Thyroid gland (tissue), 4 donors: ENCODE results near the gene NEK2.

Source experiments
- POLR2A ChIP-seq, 2 donors: fragments of 450-650 bp; IDR thresholded peaks; one replicate each; pipeline ENCODE4 v1.6.1; 2017; ENCODE audit warnings: antibody characterized with exemption in 2 of 2, mild to moderate bottlenecking in 2 of 2, moderate library complexity in 1 of 2
- TF ChIP-seq, protein P1 (sequence below), 6 experiments: fragments of 200-600 bp in 3 of 6; fragments of 450-650 bp in 3 of 6; sonication (generic) in 3 of 6; IDR thresholded peaks; one replicate each; pipeline ENCODE4 v1.5.1; 2016 to 2019; ENCODE audit warnings: antibody characterized with exemption in 6 of 6, mild to moderate bottlenecking in 2 of 6, inconsistent platforms in 1 of 6, moderate library complexity in 1 of 6

- TF ChIP-seq, protein P1, sequence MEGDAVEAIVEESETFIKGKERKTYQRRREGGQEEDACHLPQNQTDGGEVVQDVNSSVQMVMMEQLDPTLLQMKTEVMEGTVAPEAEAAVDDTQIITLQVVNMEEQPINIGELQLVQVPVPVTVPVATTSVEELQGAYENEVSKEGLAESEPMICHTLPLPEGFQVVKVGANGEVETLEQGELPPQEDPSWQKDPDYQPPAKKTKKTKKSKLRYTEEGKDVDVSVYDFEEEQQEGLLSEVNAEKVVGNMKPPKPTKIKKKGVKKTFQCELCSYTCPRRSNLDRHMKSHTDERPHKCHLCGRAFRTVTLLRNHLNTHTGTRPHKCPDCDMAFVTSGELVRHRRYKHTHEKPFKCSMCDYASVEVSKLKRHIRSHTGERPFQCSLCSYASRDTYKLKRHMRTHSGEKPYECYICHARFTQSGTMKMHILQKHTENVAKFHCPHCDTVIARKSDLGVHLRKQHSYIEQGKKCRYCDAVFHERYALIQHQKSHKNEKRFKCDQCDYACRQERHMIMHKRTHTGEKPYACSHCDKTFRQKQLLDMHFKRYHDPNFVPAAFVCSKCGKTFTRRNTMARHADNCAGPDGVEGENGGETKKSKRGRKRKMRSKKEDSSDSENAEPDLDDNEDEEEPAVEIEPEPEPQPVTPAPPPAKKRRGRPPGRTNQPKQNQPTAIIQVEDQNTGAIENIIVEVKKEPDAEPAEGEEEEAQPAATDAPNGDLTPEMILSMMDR (IDR thresholded peaks at IDR 0.05): no peak
- TF ChIP-seq POLR2A (IDR thresholded peaks at IDR 0.05): no peak
Observed at GRCh38 chr1:211705467-211706091, 30.2 kb upstream of the NEK2 start.
